B cell (primary cell): ENCODE results near the gene FUOM.

ENCODE experiments used
- CTCF ChIP-seq: fragments of 200-600 bp; IDR thresholded peaks from one replicate; pipeline ENCODE4 v1.8.0; 2022; ENCODE audit warnings: antibody characterized with exemption, mild to moderate bottlenecking
- EZH2 ChIP-seq: IDR thresholded peaks from 2 replicates; pipeline ENCODE4 v1.6.1; 2012; ENCODE audit warnings: borderline replicate concordance, low read depth, mild to moderate bottlenecking, moderate library complexity, low read length; ENCODE audit not compliant: insufficient read depth, poor library complexity, severe bottlenecking

GRCh38 chr10:133393401-133394063 is 35.7 kb upstream of the FUOM start:
- no peak for TF ChIP-seq CTCF
- TF ChIP-seq EZH2 = no peak
